WTC11 (cell line): ENCODE measurements around the gene TREM2. TPM values are rescaled to one million over a fixed set of nuclear protein-coding genes. Genes with fewer than 3 reads are reported as not detected.

Source experiments
- ATAC-seq: fragments of 200-7000 bp; cut with Tn5 transposase; 2 replicates; pipeline ENCODE4 v1.10.0; 2021; ENCODE audit warnings: mild to moderate bottlenecking, moderate library complexity
- CTCF ChIA-PET: fragments of 300-600 bp; sonication (Branson Sonifier 250); formaldehyde crosslinking; loops from one replicate; lab custom pipeline; 2021; ENCODE audit warnings: antibody characterized with exemption; lab: Charles Lee
- POLR2A ChIA-PET: fragments of 350-600 bp; sonication (Branson Sonifier 250); formaldehyde crosslinking; loops from one replicate; lab custom pipeline; 2021; ENCODE audit warnings: antibody characterized with exemption; lab: Charles Lee
- DNase-seq: peaks from one replicate; pipeline ENCODE4 v3.0.0; 2021; ENCODE audit warnings: low spot score
- H3K27ac Mint-ChIP-seq: 2 replicates; pipeline ENCODE4 v1.8.0; 2021; ENCODE audit warnings: mixed read lengths
- H3K27me3 Mint-ChIP-seq: 2 replicates; pipeline ENCODE4 v1.8.0; 2021; ENCODE audit warnings: low read depth, mild to moderate bottlenecking, moderate library complexity, mixed read lengths
- H3K36me3 Mint-ChIP-seq: 2 replicates; pipeline ENCODE4 v1.8.0; 2021; ENCODE audit warnings: mixed read lengths
- H3K4me1 Mint-ChIP-seq: 2 replicates; pipeline ENCODE4 v1.8.0; 2022; ENCODE audit warnings: mixed read lengths
- H3K4me3 Mint-ChIP-seq: 2 replicates; pipeline ENCODE4 v1.8.0; 2021; ENCODE audit warnings: mild to moderate bottlenecking, moderate library complexity, mixed read lengths
- H3K9me3 Mint-ChIP-seq: 2 replicates; pipeline ENCODE4 v1.8.0; 2021; ENCODE audit warnings: mixed read lengths
- CREB1 ChIP-seq: sonication (generic); formaldehyde crosslinking; IDR thresholded peaks from 2 replicates; pipeline ENCODE4 v1.8.0; 2023; ENCODE audit warnings: mild to moderate bottlenecking, missing genetic modification reagents
- ETV6 ChIP-seq: sonication (generic); formaldehyde crosslinking; IDR thresholded peaks from 2 replicates; pipeline ENCODE4 v1.8.1; 2022; ENCODE audit warnings: mild to moderate bottlenecking, missing genetic modification reagents
- JAZF1 ChIP-seq: fragments of 250-450 bp; sonication (Bioruptor Pico); IDR thresholded peaks from 2 replicates; pipeline ENCODE4 v1.9.0; 2021; ENCODE audit warnings: moderate library complexity, mild to moderate bottlenecking, inconsistent platforms
- KAT7 ChIP-seq: sonication (generic); formaldehyde crosslinking; IDR thresholded peaks from 2 replicates; pipeline ENCODE4 v1.8.1; 2023; ENCODE audit warnings: missing genetic modification reagents, mild to moderate bottlenecking, borderline replicate concordance
- NFYB ChIP-seq: sonication (generic); formaldehyde crosslinking; conservative IDR thresholded peaks from 2 replicates; pipeline ENCODE4 v1.8.0; 2022; ENCODE audit warnings: low read depth, missing genetic modification reagents
- PRRX2 ChIP-seq: fragments of 250-450 bp; sonication (Bioruptor Pico); IDR thresholded peaks from 2 replicates; pipeline ENCODE4 v1.8.0; 2021; ENCODE audit warnings: mild to moderate bottlenecking
- RORB ChIP-seq: fragments of 250-450 bp; sonication (Bioruptor Pico); IDR thresholded peaks from 2 replicates; pipeline ENCODE4 v1.9.0; 2021; ENCODE audit warnings: mild to moderate bottlenecking
- SMAD3 ChIP-seq: sonication (generic); formaldehyde crosslinking; IDR thresholded peaks from 2 replicates; pipeline ENCODE4 v1.8.0; 2022; ENCODE audit warnings: missing genetic modification reagents, mild to moderate bottlenecking, borderline replicate concordance
- ZNF138 ChIP-seq: sonication (generic); formaldehyde crosslinking; conservative IDR thresholded peaks from 2 replicates; pipeline ENCODE4 v1.8.1; 2022; ENCODE audit warnings: mild to moderate bottlenecking, moderate library complexity, missing genetic modification reagents
- ZNF219 ChIP-seq: sonication (generic); formaldehyde crosslinking; IDR thresholded peaks from 2 replicates; pipeline ENCODE4 v1.8.0; 2023; ENCODE audit warnings: missing genetic modification reagents, mild to moderate bottlenecking, borderline replicate concordance
- ZNF317 ChIP-seq: sonication (generic); formaldehyde crosslinking; IDR thresholded peaks from 2 replicates; pipeline ENCODE4 v1.8.1; 2023; ENCODE audit warnings: low read depth, mild to moderate bottlenecking, moderate library complexity, missing genetic modification reagents, borderline replicate concordance
- total RNA-seq: library from RNA; stranded (reverse); gene quantifications from 3 replicates; pipeline ENCODE4 v1.2.3, GENCODE V29; 2021
- TF ChIP-seq, protein P1 (sequence below): fragments of 200-600 bp; IDR thresholded peaks from 2 replicates; pipeline ENCODE4 v1.8.0; 2022; ENCODE audit warnings: antibody characterized with exemption
- TF ChIP-seq, protein P2 (sequence below): sonication (generic); formaldehyde crosslinking; IDR thresholded peaks from 2 replicates; pipeline ENCODE4 v1.8.0; 2023; ENCODE audit warnings: missing genetic modification reagents
- TF ChIP-seq, protein P3 (sequence below): sonication (generic); formaldehyde crosslinking; IDR thresholded peaks from 2 replicates; pipeline ENCODE4 v1.8.1; 2023; ENCODE audit warnings: mild to moderate bottlenecking, missing genetic modification reagents
- TF ChIP-seq, protein P4 (sequence below): sonication (generic); formaldehyde crosslinking; IDR thresholded peaks from 2 replicates; pipeline ENCODE4 v1.8.1; 2022; ENCODE audit warnings: low read depth, mild to moderate bottlenecking, moderate library complexity, missing genetic modification reagents, borderline replicate concordance
- TF ChIP-seq, protein P5 (sequence below): fragments of 250-450 bp; sonication (Bioruptor Pico); IDR thresholded peaks from 2 replicates; pipeline ENCODE4 v1.9.0; 2021; ENCODE audit warnings: mild to moderate bottlenecking
- TF ChIP-seq, protein P6 (sequence below): sonication (generic); formaldehyde crosslinking; IDR thresholded peaks from 2 replicates; pipeline ENCODE4 v1.8.1; 2023; ENCODE audit warnings: mild to moderate bottlenecking, missing genetic modification reagents, moderate library complexity

Gene TREM2
- total RNA-seq, 1 experiment from 2014 or later = not detected

DNA sequence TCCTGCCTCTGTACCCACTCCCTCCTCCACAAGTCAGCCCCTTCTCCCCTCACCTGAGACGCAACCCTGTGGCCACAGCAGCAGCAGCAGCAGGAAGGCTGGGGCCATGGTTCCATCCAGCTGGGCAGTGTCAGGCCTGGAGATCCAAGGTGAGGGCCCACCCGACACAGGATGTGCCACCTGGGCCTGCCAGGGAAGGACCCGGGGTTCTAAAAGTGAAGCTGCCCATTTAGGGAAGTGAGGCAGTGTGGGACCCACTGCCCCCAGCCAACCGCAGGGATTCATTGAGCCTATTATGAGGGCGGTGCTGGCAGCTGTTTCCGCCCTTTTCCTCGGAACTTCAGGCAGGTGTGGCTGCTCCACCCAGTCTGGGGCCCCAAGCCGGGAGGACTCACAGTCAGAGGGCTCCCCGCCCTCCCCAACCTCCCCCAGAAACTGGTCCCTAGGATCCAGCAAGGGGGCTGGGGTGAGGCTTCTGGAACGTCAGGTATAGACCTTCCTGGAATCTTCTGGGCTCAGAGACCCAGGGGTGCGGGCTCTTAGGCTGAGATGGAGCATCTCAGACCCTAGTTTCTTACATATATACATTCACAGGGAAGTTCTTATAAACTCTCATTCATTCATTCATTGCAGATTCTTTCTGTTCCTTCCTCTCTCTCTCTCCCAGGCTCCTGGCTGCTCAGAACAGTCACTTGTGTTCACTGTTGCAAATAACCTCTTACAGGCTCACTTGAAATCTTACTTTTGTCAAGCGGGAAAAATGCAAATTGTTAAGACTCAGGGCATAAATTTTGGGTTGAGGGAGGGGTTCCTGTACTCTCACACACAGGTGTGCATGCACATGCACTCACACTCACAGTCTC lies 38.2 kb upstream of the TREM2 start, which contains the start of gene TREML2:
TSS of gene TREML2 (minus strand) at position 249 of the 863 bp plus-strand sequence. CDS start at position 108, 141 bp downstream.
- peaks cover 26% of the 10 kb centered on the region for H3K4me1 Mint-ChIP-seq
- ChIA-PET CTCF (interaction anchor here (0.6 to 2.4 kb wide), 8 partner anchors 9 to 377 kb away, joined by 3 to 28 read pairs (median 6); no protein-coding TSS in a partner anchor), POLR2A (no interaction called here)
- H3K27me3 Mint-ChIP-seq = peaks cover 2% of the 10 kb centered on the region; the same call in 1 of the 2 replicates
- no peak within 1 kb of the TSS for H3K27ac Mint-ChIP-seq
- ATAC-seq (peak; percentile 29), DNase-seq (no peak)
- TF ChIP-seq NFYB = no peak
- TF ChIP-seq, protein P1, sequence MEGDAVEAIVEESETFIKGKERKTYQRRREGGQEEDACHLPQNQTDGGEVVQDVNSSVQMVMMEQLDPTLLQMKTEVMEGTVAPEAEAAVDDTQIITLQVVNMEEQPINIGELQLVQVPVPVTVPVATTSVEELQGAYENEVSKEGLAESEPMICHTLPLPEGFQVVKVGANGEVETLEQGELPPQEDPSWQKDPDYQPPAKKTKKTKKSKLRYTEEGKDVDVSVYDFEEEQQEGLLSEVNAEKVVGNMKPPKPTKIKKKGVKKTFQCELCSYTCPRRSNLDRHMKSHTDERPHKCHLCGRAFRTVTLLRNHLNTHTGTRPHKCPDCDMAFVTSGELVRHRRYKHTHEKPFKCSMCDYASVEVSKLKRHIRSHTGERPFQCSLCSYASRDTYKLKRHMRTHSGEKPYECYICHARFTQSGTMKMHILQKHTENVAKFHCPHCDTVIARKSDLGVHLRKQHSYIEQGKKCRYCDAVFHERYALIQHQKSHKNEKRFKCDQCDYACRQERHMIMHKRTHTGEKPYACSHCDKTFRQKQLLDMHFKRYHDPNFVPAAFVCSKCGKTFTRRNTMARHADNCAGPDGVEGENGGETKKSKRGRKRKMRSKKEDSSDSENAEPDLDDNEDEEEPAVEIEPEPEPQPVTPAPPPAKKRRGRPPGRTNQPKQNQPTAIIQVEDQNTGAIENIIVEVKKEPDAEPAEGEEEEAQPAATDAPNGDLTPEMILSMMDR = no peak
- no peak for TF ChIP-seq JAZF1 (CRISPR knock-in tag)
- TF ChIP-seq ZNF138 = no peak
- TF ChIP-seq RORB = no peak
- TF ChIP-seq, protein P2, sequence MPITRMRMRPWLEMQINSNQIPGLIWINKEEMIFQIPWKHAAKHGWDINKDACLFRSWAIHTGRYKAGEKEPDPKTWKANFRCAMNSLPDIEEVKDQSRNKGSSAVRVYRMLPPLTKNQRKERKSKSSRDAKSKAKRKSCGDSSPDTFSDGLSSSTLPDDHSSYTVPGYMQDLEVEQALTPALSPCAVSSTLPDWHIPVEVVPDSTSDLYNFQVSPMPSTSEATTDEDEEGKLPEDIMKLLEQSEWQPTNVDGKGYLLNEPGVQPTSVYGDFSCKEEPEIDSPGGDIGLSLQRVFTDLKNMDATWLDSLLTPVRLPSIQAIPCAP (CRISPR knock-in tag) = no peak
- H3K9me3 Mint-ChIP-seq = no peaks in the 10 kb centered on the region
- no peak within 1 kb of the TSS for H3K4me3 Mint-ChIP-seq
- no peaks in the 10 kb centered on the region for H3K36me3 Mint-ChIP-seq

DNA sequence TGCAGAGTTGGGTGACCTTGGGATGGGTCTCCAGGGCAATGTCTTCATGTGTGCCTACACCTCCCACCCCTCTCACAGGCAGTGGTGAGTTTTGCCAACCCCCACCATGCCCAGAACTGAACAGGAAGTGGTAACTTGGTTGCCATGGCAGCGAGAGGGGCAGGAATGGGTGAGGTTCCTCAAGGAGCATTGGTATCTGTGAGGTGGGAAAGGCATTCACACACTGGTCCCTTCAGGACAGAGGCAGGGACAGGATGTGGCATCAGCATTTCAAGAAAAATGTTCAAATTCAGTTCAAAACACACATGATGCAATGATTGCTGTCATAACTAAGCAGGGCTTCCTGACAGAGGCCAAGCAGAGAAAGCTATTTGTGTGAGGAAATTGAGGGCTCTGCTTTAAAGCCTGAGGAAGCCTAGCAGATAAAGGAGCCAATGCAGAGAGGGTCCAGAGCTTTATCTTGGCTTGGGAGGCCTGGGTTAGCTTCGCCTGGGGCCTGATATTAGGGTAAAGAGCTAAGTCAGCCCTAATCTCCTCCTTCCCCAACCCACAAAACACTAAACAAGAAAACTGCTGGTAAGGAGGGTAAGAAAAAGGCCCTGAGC lies 37.5 kb upstream of the TREM2 start:
- H3K4me1 Mint-ChIP-seq = peaks cover 26% of the 10 kb centered on the region
- no peaks in the 10 kb centered on the region for H3K36me3 Mint-ChIP-seq
- ChIA-PET CTCF (interaction anchor here (0.6 to 2.4 kb wide), 7 partner anchors 9 to 376 kb away, joined by 3 to 28 read pairs (median 8); no protein-coding TSS in a partner anchor), POLR2A (no interaction called here)
- H3K27me3 Mint-ChIP-seq = peaks cover 4% of the 10 kb centered on the region
- H3K9me3 Mint-ChIP-seq = no peaks in the 10 kb centered on the region
- DNase-seq (no peak), ATAC-seq (peak; percentile 70)
- TF ChIP-seq ZNF138 (no peak), ZNF219 (CRISPR knock-in tag) (no peak), JAZF1 (CRISPR knock-in tag) (no peak), SMAD3 (CRISPR knock-in tag) (no peak), CREB1 (CRISPR knock-in tag) (no peak), KAT7 (CRISPR knock-in tag) (no peak)
- TF ChIP-seq, protein P3, sequence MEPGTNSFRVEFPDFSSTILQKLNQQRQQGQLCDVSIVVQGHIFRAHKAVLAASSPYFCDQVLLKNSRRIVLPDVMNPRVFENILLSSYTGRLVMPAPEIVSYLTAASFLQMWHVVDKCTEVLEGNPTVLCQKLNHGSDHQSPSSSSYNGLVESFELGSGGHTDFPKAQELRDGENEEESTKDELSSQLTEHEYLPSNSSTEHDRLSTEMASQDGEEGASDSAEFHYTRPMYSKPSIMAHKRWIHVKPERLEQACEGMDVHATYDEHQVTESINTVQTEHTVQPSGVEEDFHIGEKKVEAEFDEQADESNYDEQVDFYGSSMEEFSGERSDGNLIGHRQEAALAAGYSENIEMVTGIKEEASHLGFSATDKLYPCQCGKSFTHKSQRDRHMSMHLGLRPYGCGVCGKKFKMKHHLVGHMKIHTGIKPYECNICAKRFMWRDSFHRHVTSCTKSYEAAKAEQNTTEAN = no peak
- TF ChIP-seq, protein P4, sequence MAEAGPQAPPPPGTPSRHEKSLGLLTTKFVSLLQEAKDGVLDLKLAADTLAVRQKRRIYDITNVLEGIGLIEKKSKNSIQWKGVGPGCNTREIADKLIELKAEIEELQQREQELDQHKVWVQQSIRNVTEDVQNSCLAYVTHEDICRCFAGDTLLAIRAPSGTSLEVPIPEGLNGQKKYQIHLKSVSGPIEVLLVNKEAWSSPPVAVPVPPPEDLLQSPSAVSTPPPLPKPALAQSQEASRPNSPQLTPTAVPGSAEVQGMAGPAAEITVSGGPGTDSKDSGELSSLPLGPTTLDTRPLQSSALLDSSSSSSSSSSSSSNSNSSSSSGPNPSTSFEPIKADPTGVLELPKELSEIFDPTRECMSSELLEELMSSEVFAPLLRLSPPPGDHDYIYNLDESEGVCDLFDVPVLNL = no peak
- no peak overlapping the region for H3K27ac Mint-ChIP-seq
- H3K4me3 Mint-ChIP-seq = no peak overlapping the region

DNA sequence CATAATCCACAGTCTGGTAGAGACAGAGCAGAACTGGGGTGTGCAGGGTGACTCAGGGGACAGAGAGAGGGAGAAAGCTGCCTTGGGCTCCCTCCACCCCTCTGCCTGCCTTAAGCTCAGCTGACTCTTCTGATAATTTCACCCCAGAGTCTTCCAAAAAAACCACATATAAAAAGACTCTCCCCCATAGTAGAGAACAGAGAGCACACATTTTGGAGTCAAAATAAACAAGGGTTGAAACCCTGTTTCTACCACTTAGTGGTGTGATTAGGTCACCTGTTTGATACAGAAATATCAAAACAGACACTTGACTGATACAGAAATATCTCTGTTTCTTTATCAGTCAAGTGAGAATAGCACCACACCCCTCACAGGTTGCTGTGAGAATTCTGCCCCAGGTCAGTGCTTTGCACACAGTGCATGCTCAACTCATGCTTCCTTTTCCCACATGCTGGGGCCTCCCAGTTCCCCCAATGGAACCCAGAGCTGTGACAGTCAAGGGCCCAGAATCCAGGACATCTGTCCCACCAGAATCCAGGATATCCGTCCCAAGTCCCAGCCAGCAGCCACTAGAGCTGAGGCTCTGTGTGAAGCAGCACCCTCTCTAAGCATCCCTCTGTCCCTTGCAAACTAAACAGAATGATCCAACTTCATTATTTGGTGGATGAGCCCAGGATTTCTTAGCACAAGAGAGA lies 36.8 kb upstream of the TREM2 start:
- ATAC-seq (no peak), DNase-seq (no peak)
- Mint-ChIP-seq H3K9me3 (no peaks in the 10 kb centered on the region), H3K36me3 (no peaks in the 10 kb centered on the region), H3K4me3 (no peak overlapping the region), H3K4me1 (peaks cover 26% of the 10 kb centered on the region), H3K27ac (no peak overlapping the region), H3K27me3 (peaks cover 7% of the 10 kb centered on the region)
- POLR2A ChIA-PET = no interaction called here
- CTCF ChIA-PET = interaction anchor here (1.1 to 2.4 kb wide), 4 partner anchors 8 to 79 kb away, joined by 4 to 28 read pairs (median 8); no protein-coding TSS in a partner anchor
- TF ChIP-seq, protein P3 = no peak
- TF ChIP-seq ZNF317 (CRISPR knock-in tag) = no peak
- TF ChIP-seq, protein P1 = no peak
- no peak for TF ChIP-seq KAT7 (CRISPR knock-in tag)
- TF ChIP-seq, protein P5, sequence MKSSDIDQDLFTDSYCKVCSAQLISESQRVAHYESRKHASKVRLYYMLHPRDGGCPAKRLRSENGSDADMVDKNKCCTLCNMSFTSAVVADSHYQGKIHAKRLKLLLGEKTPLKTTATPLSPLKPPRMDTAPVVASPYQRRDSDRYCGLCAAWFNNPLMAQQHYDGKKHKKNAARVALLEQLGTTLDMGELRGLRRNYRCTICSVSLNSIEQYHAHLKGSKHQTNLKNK (CRISPR knock-in tag) = no peak
- no peak for TF ChIP-seq JAZF1 (CRISPR knock-in tag)
- no peak for TF ChIP-seq PRRX2
- TF ChIP-seq, protein P6, sequence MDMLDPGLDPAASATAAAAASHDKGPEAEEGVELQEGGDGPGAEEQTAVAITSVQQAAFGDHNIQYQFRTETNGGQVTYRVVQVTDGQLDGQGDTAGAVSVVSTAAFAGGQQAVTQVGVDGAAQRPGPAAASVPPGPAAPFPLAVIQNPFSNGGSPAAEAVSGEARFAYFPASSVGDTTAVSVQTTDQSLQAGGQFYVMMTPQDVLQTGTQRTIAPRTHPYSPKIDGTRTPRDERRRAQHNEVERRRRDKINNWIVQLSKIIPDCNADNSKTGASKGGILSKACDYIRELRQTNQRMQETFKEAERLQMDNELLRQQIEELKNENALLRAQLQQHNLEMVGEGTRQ (CRISPR knock-in tag) = no peak
- TF ChIP-seq ETV6 (CRISPR knock-in tag) = no peak
